ENCODE results near the gene LRP1-AS. TPM values are rescaled to one million over a fixed set of nuclear protein-coding genes. Genes with fewer than 3 reads are reported as not detected.

Gene LRP1-AS
- total RNA-seq, 4 donors from 2014 or later, result not detected

DNA sequence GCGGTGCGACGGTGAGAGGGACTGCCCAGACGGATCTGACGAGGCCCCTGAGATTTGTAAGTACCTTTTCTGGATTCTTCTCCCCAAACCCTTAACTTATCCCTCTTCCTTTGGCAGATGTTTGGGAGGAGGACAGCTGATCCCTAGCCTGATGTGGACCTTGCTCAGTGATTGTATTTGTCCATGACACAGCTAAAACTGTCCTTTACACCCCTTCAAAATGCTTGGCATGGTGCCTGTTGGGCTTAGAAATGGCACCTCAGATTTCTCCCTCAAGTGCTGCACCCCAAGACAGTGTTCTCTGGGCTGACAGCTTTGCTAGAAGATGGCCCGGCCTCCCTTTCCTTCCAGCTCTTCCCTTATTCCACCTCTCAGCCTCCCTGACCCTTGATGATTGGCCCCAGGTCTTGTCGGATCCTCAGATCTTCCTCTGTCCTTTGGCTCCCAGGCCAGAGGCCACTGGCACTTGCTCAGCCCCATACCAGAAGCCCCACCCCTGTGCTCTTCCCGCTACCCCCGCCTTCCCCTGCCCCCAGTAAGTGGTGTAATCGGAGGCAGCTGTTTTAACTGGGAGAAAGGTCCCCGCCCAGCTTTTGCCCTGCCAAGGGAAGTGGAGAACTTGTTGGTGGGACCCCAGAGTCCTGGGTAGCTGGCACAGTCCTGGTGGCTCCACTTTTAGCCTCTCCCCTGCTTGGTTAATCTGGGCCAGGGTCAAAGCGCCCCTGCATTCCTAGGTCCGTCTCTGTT lies 8.7 kb downstream of the LRP1-AS start:
- WGBS, result 85% methylated on average over 9 of the region's 13 CpGs
- Histone ChIP-seq H3K27me3 (no peaks in the 10 kb centered on the region), H3K9me3 (no peaks in the 10 kb centered on the region), H3K27ac (replicated peaks in 1 of 4) (peak overlapping the region; percentile 58 to 99 (median 97)), H3K4me3 (no peak overlapping the region), H3K4me1 (peaks cover 46 to 84% (median 81%) of the 10 kb centered on the region in 4 donors), H3K36me3 (peaks cover 17 to 56% (median 49%) of the 10 kb centered on the region in 4 donors)
- intact Hi-C loops (cut with DNase I), result no loop called here
- TF ChIP-seq, protein P1, sequence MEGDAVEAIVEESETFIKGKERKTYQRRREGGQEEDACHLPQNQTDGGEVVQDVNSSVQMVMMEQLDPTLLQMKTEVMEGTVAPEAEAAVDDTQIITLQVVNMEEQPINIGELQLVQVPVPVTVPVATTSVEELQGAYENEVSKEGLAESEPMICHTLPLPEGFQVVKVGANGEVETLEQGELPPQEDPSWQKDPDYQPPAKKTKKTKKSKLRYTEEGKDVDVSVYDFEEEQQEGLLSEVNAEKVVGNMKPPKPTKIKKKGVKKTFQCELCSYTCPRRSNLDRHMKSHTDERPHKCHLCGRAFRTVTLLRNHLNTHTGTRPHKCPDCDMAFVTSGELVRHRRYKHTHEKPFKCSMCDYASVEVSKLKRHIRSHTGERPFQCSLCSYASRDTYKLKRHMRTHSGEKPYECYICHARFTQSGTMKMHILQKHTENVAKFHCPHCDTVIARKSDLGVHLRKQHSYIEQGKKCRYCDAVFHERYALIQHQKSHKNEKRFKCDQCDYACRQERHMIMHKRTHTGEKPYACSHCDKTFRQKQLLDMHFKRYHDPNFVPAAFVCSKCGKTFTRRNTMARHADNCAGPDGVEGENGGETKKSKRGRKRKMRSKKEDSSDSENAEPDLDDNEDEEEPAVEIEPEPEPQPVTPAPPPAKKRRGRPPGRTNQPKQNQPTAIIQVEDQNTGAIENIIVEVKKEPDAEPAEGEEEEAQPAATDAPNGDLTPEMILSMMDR (IDR thresholded peaks at IDR 0.05), result no peak
- TF ChIP-seq POLR2AphosphoS5 (IDR thresholded peaks at IDR 0.05) (peak in 1 of 2 donors; percentile 14), POLR2A (IDR thresholded peaks at IDR 0.05; ENCODE audit: low read depth) (no peak)
- peak; percentile 96 for DNase-seq (ENCODE audit: extremely low spot score)

DNA sequence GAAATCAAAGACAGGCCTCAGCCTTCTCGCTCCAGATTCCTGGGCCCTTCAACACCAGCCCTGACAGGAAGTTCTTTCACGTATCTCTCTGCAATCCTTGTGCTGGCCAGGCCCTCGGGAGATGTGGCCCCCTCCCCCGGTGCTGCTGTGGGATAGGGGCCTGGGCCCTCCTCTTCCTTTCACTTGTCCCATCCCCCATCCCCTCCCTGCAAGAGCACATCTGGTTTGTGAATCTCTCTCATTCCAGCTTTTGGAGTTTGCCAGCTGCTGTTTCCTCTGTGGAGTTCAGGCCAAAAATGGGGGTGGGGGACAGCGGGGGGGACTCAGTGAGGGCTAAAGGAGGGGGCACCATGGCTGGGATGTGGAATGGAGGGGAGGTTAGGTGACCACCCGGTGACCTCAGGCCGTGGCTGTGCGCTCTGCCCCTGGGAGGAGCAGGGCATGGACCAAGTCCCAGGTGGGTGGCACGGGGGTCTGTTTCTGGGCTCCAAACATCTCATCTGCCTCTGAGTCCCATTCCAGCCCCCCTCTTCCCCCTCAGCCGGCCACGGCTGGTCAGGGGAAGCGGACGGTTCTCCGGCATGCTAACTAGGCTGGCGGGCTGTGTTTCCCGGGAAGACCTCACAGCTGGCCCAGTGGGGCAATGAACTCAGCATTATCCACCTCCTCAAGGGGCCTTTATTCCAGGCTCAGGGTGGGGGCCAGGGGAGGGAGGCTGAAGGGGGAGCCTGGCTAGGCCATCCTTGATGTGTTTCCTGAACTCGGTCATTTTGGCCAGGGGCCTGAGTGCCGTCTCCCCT lies 11.7 kb downstream of the LRP1-AS start:
- peaks cover 0 to 26% (median 20%) of the 10 kb centered on the region in 4 donors for H3K36me3 ChIP-seq
- DNase-seq (ENCODE audit: extremely low spot score), result no peak
- intact Hi-C loops (cut with DNase I), result no loop called here
- peak overlapping the region; percentile 24 to 40 (median 32) for H3K4me3 ChIP-seq
- no peaks in the 10 kb centered on the region for H3K9me3 ChIP-seq
- 17% methylated on average over 10 of the region's 18 CpGs for WGBS
- no peaks in the 10 kb centered on the region for H3K27me3 ChIP-seq
- TF ChIP-seq, protein P1 (IDR thresholded peaks at IDR 0.05), result no peak
- no peak for TF ChIP-seq POLR2A (IDR thresholded peaks at IDR 0.05; ENCODE audit: low read depth)
- no peak for TF ChIP-seq EP300 (IDR thresholded peaks at IDR 0.05)
- TF ChIP-seq POLR2AphosphoS5 (IDR thresholded peaks at IDR 0.05), result no peak
- peak overlapping the region; percentile 95 to 99 (median 99) for H3K27ac ChIP-seq (replicated peaks in 1 of 4)
- peaks cover 65 to 90% (median 86%) of the 10 kb centered on the region in 4 donors for H3K4me1 ChIP-seq

DNA sequence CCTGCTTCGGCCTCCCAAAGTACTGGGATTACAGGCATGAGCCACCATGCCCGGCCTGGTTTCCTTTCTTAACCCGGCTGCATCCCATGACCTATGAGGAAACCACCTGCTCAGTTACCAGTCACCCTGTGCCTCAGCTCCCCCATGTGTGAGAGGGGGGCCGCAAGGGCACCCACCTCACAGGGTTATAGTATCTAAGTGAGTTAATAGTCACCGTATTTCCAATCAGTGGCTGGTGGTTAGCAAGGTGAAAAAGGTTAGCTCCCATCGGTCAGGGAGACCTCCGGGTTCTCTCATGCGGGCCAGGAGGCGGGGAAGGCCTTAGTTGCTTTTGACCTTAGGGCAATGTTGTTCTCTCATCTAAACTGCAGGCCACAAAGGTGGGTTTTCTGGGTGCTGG lies 12.5 kb downstream of the LRP1-AS start:
- Histone ChIP-seq H3K9me3 (no peaks in the 10 kb centered on the region), H3K4me3 (peak overlapping the region in 2 of 4 donors; percentile 24 to 40), H3K36me3 (peaks cover 0 to 18% (median 13%) of the 10 kb centered on the region in 4 donors), H3K27ac (replicated peaks in 1 of 4) (peak overlapping the region; percentile 95 to 99 (median 99)), H3K4me1 (peaks cover 65 to 96% (median 94%) of the 10 kb centered on the region in 4 donors), H3K27me3 (no peaks in the 10 kb centered on the region)
- intact Hi-C loops (cut with DNase I), result no loop called here
- no peak for DNase-seq (ENCODE audit: extremely low spot score)
- 78% methylated on average over 6 of the region's 9 CpGs for WGBS
- TF ChIP-seq EP300 (IDR thresholded peaks at IDR 0.05) (no peak), POLR2AphosphoS5 (IDR thresholded peaks at IDR 0.05) (no peak), POLR2A (IDR thresholded peaks at IDR 0.05; ENCODE audit: low read depth) (no peak)
- TF ChIP-seq, protein P1 (IDR thresholded peaks at IDR 0.05), result no peak

DNA sequence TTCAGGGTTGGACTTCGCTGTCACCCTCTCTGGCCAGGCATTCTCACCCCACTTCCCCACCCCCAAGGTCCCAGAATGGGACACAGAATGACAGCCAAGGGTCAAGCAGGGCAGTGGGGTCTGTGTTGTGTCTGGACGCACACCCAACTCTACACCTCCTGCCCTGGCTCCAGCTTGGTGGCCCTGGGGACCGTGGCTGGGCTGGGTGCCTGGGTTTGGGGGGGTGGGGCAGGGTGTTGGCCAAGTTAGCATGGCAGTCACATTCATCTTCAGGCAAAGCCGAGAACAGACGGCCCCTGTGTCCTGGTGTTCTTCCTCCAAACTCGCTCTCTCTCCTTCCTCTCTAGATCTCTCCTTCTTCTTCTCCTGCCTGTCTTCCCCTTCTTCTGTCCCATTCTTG lies 13.5 kb downstream of the LRP1-AS start:
- 32% methylated on average over 6 of the region's 6 CpGs for WGBS
- no peaks in the 10 kb centered on the region for H3K9me3 ChIP-seq
- DNase-seq (ENCODE audit: extremely low spot score), result no peak
- peak overlapping the region; percentile 2 to 89 (median 46) for H3K4me3 ChIP-seq
- intact Hi-C loops (cut with DNase I), result no loop called here
- peaks cover 0 to 8% (median 3%) of the 10 kb centered on the region in 4 donors for H3K36me3 ChIP-seq
- peaks cover 62 to 100% (median 97%) of the 10 kb centered on the region in 4 donors for H3K4me1 ChIP-seq
- H3K27me3 ChIP-seq, result no peaks in the 10 kb centered on the region
- no peak for TF ChIP-seq EP300 (IDR thresholded peaks at IDR 0.05)
- TF ChIP-seq, protein P1 (IDR thresholded peaks at IDR 0.05), result no peak
- TF ChIP-seq POLR2AphosphoS5 (IDR thresholded peaks at IDR 0.05), result no peak
- no peak for TF ChIP-seq POLR2A (IDR thresholded peaks at IDR 0.05; ENCODE audit: low read depth)
- peak overlapping the region; percentile 95 to 99 (median 99) for H3K27ac ChIP-seq (replicated peaks in 1 of 4)
